Measurements from ENCODE around the gene LARP6. TPM values are rescaled to one million over a fixed set of nuclear protein-coding genes. Genes with fewer than 3 reads are reported as not detected.

The LARP6 gene
- total RNA-seq, 1 donor from 2014 or later, result 21.6 TPM

DNA sequence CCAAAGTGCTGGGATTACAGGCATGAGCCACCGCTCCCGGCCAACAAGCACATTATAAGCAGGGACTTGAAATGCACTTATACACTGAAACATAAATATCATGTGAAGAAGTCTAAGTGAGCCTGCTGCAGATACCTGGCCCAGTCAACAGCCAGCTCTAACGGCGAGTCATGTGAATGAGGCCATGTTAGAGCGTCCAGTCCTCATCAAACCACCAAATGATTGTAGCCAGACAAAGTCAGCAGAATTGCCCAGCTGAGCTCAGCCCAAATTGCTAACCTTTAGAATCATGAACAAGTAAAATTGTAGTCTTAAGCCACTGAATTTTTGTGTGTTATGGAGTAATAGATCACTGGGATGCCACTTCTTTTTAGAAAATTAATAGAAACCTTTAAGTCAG lies 52.8 kb downstream of the LARP6 start:
- Mint-ChIP-seq H3K36me3 (ENCODE audit: unreplicated experiment) (no peaks in the 10 kb centered on the region), H3K27me3 (ENCODE audit: unreplicated experiment) (no peaks in the 10 kb centered on the region), H3K27ac (ENCODE audit: unreplicated experiment) (no peak overlapping the region), H3K4me3 (ENCODE audit: unreplicated experiment) (no peak overlapping the region), H3K4me1 (ENCODE audit: low read depth, unreplicated experiment) (peaks cover 4% of the 10 kb centered on the region), H3K9me3 (ENCODE audit: unreplicated experiment) (no peaks in the 10 kb centered on the region)
- TF ChIP-seq, protein P1, sequence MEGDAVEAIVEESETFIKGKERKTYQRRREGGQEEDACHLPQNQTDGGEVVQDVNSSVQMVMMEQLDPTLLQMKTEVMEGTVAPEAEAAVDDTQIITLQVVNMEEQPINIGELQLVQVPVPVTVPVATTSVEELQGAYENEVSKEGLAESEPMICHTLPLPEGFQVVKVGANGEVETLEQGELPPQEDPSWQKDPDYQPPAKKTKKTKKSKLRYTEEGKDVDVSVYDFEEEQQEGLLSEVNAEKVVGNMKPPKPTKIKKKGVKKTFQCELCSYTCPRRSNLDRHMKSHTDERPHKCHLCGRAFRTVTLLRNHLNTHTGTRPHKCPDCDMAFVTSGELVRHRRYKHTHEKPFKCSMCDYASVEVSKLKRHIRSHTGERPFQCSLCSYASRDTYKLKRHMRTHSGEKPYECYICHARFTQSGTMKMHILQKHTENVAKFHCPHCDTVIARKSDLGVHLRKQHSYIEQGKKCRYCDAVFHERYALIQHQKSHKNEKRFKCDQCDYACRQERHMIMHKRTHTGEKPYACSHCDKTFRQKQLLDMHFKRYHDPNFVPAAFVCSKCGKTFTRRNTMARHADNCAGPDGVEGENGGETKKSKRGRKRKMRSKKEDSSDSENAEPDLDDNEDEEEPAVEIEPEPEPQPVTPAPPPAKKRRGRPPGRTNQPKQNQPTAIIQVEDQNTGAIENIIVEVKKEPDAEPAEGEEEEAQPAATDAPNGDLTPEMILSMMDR (IDR thresholded peaks at IDR 0.05; ENCODE audit: partially characterized antibody, unreplicated experiment), result no peak
- no peak for DNase-seq

DNA sequence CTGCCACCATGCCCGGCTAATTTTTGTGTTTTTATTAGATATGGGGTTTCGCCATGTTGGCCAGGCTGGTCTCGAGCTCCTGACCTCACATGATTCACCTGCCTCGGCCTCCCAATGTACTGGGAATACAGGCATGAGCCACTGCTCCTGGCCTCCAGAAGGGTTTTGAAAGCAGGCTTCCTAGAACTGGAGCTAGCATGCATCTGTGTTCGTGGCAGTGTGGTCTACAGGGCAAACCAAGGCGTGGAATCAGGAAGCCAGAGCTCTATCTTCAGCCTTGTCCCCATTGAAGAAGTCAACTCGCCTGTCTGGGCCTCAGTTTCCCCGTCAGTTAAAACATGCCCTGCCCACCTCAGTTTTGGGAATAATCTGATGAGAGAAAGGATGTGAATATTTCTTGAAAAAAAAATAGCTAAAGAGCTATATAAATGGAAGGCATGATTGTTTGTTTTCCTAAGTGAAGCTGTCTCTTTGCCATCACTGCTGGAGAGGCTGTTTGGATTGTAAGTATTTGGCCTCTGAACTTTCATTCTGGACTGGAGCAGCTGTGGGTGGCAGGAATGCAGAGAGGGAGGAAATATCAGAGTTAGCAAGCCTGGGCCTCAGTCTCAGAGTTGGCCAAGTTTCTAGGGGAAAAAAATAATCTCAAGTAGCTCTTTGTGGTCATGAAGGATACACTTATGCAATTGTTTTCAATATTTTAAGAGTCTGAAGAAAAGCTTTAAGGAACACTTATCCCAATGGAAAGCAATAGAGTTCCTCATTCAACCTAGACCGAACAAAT lies 54.1 kb downstream of the LARP6 start:
- no peaks in the 10 kb centered on the region for H3K27me3 Mint-ChIP-seq (ENCODE audit: unreplicated experiment)
- TF ChIP-seq, protein P1 (IDR thresholded peaks at IDR 0.05; ENCODE audit: partially characterized antibody, unreplicated experiment), result no peak

DNA sequence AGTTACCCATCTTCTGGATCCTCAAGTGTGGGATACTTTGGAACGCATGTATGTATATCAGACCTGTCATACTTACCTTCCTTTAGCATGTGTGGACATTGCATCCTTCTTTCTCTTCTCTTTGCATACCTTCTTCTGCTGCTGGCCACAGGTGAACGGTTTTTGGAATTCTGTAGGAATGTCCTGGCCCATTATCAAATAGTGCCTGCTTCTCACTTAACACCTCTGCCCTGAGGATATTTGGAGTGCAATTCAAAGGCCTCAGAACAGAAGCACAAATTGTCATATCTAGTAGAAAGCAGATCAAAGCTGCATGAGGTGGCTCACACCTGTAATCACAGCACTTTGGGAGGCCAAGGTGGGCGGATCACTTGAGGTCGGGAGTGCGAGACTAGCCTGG lies 56.5 kb downstream of the LARP6 start:
- DNase-seq, result no peak
- Mint-ChIP-seq H3K36me3 (ENCODE audit: unreplicated experiment) (no peaks in the 10 kb centered on the region), H3K4me1 (ENCODE audit: low read depth, unreplicated experiment) (peaks cover 2% of the 10 kb centered on the region), H3K4me3 (ENCODE audit: unreplicated experiment) (no peak overlapping the region), H3K27ac (ENCODE audit: unreplicated experiment) (no peak overlapping the region), H3K9me3 (ENCODE audit: unreplicated experiment) (no peaks in the 10 kb centered on the region), H3K27me3 (ENCODE audit: unreplicated experiment) (no peaks in the 10 kb centered on the region)
- TF ChIP-seq, protein P1 (IDR thresholded peaks at IDR 0.05; ENCODE audit: partially characterized antibody, unreplicated experiment), result no peak

More for the DNA sequence above, 54.1 kb downstream of the LARP6 start:
- Mint-ChIP-seq H3K9me3 (ENCODE audit: unreplicated experiment) (no peaks in the 10 kb centered on the region), H3K4me1 (ENCODE audit: low read depth, unreplicated experiment) (peaks cover 4% of the 10 kb centered on the region), H3K4me3 (ENCODE audit: unreplicated experiment) (no peak overlapping the region), H3K36me3 (ENCODE audit: unreplicated experiment) (no peaks in the 10 kb centered on the region), H3K27ac (ENCODE audit: unreplicated experiment) (no peak overlapping the region)
- DNase-seq, result no peak

DNA sequence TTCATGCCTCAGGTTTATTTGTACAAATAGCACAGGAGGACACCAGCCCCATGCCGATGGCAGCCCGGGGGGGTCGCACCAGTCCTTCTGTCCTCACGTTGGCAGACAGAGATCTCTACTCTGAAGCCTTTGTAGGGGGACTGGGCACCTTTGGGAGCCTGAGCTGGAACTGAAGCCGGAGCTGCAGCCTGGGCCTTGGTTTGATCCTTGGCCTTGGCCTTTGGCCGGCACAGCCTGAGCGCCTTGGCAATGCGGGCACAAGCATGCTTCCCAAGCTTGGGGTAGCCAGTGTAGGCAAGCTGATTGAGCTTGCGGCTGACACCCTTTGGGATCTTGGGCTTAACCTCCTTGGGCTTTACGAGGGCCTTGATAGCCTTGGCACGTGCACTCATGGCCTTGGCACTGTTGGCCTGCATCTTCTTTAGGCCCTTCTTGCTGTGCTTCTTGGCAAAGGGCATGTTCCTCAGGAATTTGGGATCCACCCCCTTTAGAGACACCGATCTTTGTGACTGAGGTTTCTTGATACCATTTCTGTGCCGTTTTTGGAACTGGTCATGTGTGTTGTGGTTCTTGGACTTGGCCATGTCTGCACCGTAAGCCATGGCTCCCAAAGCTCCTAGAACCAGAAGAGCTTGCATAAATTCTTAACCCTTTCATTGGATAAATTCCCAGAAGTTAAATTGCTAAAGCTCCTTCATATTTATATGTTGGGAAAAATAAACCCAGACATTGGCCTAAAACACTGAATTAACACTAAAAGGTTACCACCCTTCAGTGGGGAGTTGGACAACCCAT lies 57.2 kb downstream of the LARP6 start:
- DNase-seq, result no peak
- Mint-ChIP-seq H3K27me3 (ENCODE audit: unreplicated experiment) (no peaks in the 10 kb centered on the region), H3K4me3 (ENCODE audit: unreplicated experiment) (no peak overlapping the region), H3K4me1 (ENCODE audit: low read depth, unreplicated experiment) (no peaks in the 10 kb centered on the region), H3K9me3 (ENCODE audit: unreplicated experiment) (no peaks in the 10 kb centered on the region), H3K27ac (ENCODE audit: unreplicated experiment) (no peak overlapping the region), H3K36me3 (ENCODE audit: unreplicated experiment) (no peaks in the 10 kb centered on the region)
- TF ChIP-seq, protein P1 (IDR thresholded peaks at IDR 0.05; ENCODE audit: partially characterized antibody, unreplicated experiment), result no peak

DNA sequence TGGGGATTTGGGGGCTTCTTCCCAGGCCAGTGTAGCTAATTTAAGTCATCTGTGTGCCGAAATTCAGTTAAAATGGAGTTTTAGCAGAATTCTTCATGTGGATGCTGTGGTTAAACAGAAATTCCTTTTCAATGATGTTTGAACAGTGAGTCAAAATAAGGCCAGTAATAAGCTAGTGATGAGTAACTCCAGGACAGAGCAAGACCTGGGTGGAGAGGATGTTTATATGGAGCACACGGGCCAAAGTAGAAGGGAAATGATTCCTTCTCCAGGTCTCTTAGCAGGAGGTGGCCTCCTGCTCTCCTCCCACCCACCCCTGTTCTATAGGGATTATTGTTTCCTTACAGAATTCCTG lies 58.7 kb downstream of the LARP6 start:
- Mint-ChIP-seq H3K4me1 (ENCODE audit: low read depth, unreplicated experiment) (no peaks in the 10 kb centered on the region), H3K9me3 (ENCODE audit: unreplicated experiment) (no peaks in the 10 kb centered on the region), H3K36me3 (ENCODE audit: unreplicated experiment) (no peaks in the 10 kb centered on the region), H3K27me3 (ENCODE audit: unreplicated experiment) (no peaks in the 10 kb centered on the region), H3K4me3 (ENCODE audit: unreplicated experiment) (no peak overlapping the region), H3K27ac (ENCODE audit: unreplicated experiment) (no peak overlapping the region)
- DNase-seq, result no peak
- TF ChIP-seq, protein P1 (IDR thresholded peaks at IDR 0.05; ENCODE audit: partially characterized antibody, unreplicated experiment), result no peak
